ENCODE measurements around the gene MIPOL1. TPM values are rescaled to one million over a fixed set of nuclear protein-coding genes. Genes with fewer than 3 reads are reported as not detected.
A peak's percentile ranks its signal among the peaks of the same experiment; 100 is the strongest.

Gene MIPOL1
- total and polyA plus RNA-seq, 2 of the 13 experiments (the other 11 are each of a cell fraction or from before 2014, with no cell fraction given): 8.6 to 34.2 TPM

DNA sequence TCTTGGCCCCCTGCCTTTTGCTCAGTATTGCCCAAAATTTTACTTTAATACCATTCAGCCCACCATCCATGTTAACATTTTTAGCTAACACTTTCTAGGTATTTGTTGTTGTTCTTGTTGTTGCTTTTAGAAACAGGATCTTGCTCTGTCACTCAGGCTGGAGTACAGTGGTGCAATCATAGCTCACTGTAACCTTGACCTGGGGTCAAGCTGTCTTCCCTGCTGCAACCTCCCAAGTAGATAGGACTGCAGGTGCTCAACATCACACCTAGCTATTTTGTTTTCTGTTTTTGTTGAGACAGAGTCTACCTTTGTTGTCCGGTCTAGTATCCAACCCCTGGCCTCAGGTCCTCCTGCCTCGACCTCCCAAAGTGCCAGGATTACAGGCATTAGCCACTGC, 4.0 kb downstream of the MIPOL1 start (continued):
- TF ChIP-seq RBAK (CRISPR knock-in tag; IDR thresholded peaks at IDR 0.05) (no peak), HOXA3 (CRISPR knock-in tag; IDR thresholded peaks at IDR 0.05) (peak; percentile 44; the same call in 1 of the 2 replicates), KLF12 (CRISPR knock-in tag; IDR thresholded peaks at IDR 0.05; ENCODE audit: borderline replicate concordance) (no peak), MEF2D (CRISPR knock-in tag; IDR thresholded peaks at IDR 0.05) (no peak), ZNF850 (CRISPR knock-in tag; conservative IDR thresholded peaks at IDR 0.05) (no peak), HNRNPH1 (optimal IDR thresholded peaks at IDR 0.05; ENCODE audit: low read depth, low read length) (no peak), HOXD1 (CRISPR knock-in tag; IDR thresholded peaks at IDR 0.05) (no peak), ZNF136 (CRISPR knock-in tag; IDR thresholded peaks at IDR 0.05; ENCODE audit: low read depth) (no peak), TCF7 (IDR thresholded peaks at IDR 0.05; ENCODE audit: low read depth) (no peak), PHF21A (CRISPR knock-in tag; IDR thresholded peaks at IDR 0.05) (no peak), BRCA1 (CRISPR knock-in tag; IDR thresholded peaks at IDR 0.05) (no peak), RFX1 (IDR thresholded peaks at IDR 0.05) (no peak), SATB2 (CRISPR knock-in tag; IDR thresholded peaks at IDR 0.05) (no peak), SRF (IDR thresholded peaks at IDR 0.05; ENCODE audit: low read depth, low read length) (no peak), NR2F1 (CRISPR knock-in tag; IDR thresholded peaks at IDR 0.05) (peak; percentile 63 to 95), KDM3A (CRISPR knock-in tag; IDR thresholded peaks at IDR 0.05; ENCODE audit: low read depth) (no peak), HMG20B (CRISPR knock-in tag; conservative IDR thresholded peaks at IDR 0.05) (no peak), NFE2L2 (IDR thresholded peaks at IDR 0.05; ENCODE audit: low read length) (no peak), KDM4B (CRISPR knock-in tag; IDR thresholded peaks at IDR 0.05) (no peak), ZNF225 (CRISPR knock-in tag; IDR thresholded peaks at IDR 0.05) (no peak), ZFP90 (CRISPR knock-in tag; IDR thresholded peaks at IDR 0.05; ENCODE audit: borderline replicate concordance) (no peak)
- TF ChIP-seq, protein P1, sequence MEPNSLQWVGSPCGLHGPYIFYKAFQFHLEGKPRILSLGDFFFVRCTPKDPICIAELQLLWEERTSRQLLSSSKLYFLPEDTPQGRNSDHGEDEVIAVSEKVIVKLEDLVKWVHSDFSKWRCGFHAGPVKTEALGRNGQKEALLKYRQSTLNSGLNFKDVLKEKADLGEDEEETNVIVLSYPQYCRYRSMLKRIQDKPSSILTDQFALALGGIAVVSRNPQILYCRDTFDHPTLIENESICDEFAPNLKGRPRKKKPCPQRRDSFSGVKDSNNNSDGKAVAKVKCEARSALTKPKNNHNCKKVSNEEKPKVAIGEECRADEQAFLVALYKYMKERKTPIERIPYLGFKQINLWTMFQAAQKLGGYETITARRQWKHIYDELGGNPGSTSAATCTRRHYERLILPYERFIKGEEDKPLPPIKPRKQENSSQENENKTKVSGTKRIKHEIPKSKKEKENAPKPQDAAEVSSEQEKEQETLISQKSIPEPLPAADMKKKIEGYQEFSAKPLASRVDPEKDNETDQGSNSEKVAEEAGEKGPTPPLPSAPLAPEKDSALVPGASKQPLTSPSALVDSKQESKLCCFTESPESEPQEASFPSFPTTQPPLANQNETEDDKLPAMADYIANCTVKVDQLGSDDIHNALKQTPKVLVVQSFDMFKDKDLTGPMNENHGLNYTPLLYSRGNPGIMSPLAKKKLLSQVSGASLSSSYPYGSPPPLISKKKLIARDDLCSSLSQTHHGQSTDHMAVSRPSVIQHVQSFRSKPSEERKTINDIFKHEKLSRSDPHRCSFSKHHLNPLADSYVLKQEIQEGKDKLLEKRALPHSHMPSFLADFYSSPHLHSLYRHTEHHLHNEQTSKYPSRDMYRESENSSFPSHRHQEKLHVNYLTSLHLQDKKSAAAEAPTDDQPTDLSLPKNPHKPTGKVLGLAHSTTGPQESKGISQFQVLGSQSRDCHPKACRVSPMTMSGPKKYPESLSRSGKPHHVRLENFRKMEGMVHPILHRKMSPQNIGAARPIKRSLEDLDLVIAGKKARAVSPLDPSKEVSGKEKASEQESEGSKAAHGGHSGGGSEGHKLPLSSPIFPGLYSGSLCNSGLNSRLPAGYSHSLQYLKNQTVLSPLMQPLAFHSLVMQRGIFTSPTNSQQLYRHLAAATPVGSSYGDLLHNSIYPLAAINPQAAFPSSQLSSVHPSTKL (CRISPR knock-in tag; IDR thresholded peaks at IDR 0.05): peak; percentile 75
- TF ChIP-seq, protein P2, sequence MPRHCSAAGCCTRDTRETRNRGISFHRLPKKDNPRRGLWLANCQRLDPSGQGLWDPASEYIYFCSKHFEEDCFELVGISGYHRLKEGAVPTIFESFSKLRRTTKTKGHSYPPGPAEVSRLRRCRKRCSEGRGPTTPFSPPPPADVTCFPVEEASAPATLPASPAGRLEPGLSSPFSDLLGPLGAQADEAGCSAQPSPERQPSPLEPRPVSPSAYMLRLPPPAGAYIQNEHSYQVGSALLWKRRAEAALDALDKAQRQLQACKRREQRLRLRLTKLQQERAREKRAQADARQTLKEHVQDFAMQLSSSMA (CRISPR knock-in tag; IDR thresholded peaks at IDR 0.05): no peak
- TF ChIP-seq, protein P3, sequence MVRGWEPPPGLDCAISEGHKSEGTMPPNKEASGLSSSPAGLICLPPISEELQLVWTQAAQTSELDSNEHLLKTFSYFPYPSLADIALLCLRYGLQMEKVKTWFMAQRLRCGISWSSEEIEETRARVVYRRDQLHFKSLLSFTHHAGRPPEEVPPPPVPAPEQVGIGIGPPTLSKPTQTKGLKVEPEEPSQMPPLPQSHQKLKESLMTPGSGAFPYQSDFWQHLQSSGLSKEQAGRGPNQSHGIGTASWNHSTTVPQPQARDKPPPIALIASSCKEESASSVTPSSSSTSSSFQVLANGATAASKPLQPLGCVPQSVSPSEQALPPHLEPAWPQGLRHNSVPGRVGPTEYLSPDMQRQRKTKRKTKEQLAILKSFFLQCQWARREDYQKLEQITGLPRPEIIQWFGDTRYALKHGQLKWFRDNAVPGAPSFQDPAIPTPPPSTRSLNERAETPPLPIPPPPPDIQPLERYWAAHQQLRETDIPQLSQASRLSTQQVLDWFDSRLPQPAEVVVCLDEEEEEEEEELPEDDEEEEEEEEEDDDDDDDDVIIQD (CRISPR knock-in tag; IDR thresholded peaks at IDR 0.05; ENCODE audit: low read depth): no peak
- TF ChIP-seq, protein P4, sequence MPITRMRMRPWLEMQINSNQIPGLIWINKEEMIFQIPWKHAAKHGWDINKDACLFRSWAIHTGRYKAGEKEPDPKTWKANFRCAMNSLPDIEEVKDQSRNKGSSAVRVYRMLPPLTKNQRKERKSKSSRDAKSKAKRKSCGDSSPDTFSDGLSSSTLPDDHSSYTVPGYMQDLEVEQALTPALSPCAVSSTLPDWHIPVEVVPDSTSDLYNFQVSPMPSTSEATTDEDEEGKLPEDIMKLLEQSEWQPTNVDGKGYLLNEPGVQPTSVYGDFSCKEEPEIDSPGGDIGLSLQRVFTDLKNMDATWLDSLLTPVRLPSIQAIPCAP (CRISPR knock-in tag; IDR thresholded peaks at IDR 0.05; ENCODE audit: low read depth): no peak
- TF ChIP-seq, protein P5, sequence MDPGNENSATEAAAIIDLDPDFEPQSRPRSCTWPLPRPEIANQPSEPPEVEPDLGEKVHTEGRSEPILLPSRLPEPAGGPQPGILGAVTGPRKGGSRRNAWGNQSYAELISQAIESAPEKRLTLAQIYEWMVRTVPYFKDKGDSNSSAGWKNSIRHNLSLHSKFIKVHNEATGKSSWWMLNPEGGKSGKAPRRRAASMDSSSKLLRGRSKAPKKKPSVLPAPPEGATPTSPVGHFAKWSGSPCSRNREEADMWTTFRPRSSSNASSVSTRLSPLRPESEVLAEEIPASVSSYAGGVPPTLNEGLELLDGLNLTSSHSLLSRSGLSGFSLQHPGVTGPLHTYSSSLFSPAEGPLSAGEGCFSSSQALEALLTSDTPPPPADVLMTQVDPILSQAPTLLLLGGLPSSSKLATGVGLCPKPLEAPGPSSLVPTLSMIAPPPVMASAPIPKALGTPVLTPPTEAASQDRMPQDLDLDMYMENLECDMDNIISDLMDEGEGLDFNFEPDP (CRISPR knock-in tag; conservative IDR thresholded peaks at IDR 0.05): no peak
